ENCODE measurements around the gene CIDEC. TPM values are rescaled to one million over a fixed set of nuclear protein-coding genes. Genes with fewer than 3 reads are reported as not detected.

The CIDEC gene
- total RNA-seq (ENCODE audit: low replicate concordance), result 0.60 and 1.6 TPM in 2 replicates
- long read RNA-seq, partial matches to known transcripts, result 1 of 5 reads
- long read RNA-seq, other reads (novel, unspliced or antisense), result 0 of 5 reads

GRCh38 chr3:9879830-9880549 is at the start of gene CIDEC:
CIDEC (minus strand) TSS chr3:9880253; CDS start chr3:9878486, 1,767 bp downstream.
- Mint-ChIP-seq H3K36me3 (no peaks in the 10 kb centered on the region), H3K4me1 (ENCODE audit: unreplicated experiment) (peaks cover 8% of the 10 kb centered on the region), H3K27ac (peak within 1 kb of the TSS; percentile 55), H3K27me3 (peaks cover 3% of the 10 kb centered on the region), H3K4me3 (no peak within 1 kb of the TSS), H3K9me3 (no peaks in the 10 kb centered on the region)
- no peak for TF ChIP-seq CTCF (conservative IDR thresholded peaks at IDR 0.05)
- no peak for DNase-seq (ENCODE audit: extremely low spot score, unreplicated experiment)

GRCh38 chr3:9928158-9928557 is 48.1 kb upstream of the CIDEC start:
- DNase-seq (ENCODE audit: extremely low spot score, unreplicated experiment), result no peak
- Mint-ChIP-seq H3K9me3 (no peaks in the 10 kb centered on the region), H3K36me3 (peaks cover 9% of the 10 kb centered on the region), H3K27ac (no peak overlapping the region), H3K27me3 (no peaks in the 10 kb centered on the region), H3K4me3 (no peak overlapping the region), H3K4me1 (ENCODE audit: unreplicated experiment) (no peaks in the 10 kb centered on the region)
- peak; percentile 13 for TF ChIP-seq CTCF (conservative IDR thresholded peaks at IDR 0.05)

- Mint-ChIP-seq H3K4me3 (no peak overlapping the region), H3K27me3 (no peaks in the 10 kb centered on the region), H3K4me1 (ENCODE audit: unreplicated experiment) (peaks cover 11% of the 10 kb centered on the region), H3K36me3 (no peaks in the 10 kb centered on the region), H3K9me3 (no peaks in the 10 kb centered on the region), H3K27ac (no peak overlapping the region)
- DNase-seq (ENCODE audit: extremely low spot score, unreplicated experiment), result no peak
- no peak for TF ChIP-seq CTCF (conservative IDR thresholded peaks at IDR 0.05)
Observed at GRCh38 chr3:9918261-9919038, 38.4 kb upstream of the CIDEC start.

- DNase-seq (ENCODE audit: extremely low spot score, unreplicated experiment), result no peak
- TF ChIP-seq CTCF (conservative IDR thresholded peaks at IDR 0.05), result no peak
- H3K4me3 Mint-ChIP-seq, result no peak overlapping the region
Observed at GRCh38 chr3:9917820-9918219, 37.8 kb upstream of the CIDEC start.

GRCh38 chr3:9916734-9917680 is 37.0 kb upstream of the CIDEC start, which contains the start of gene IL17RC:
IL17RC (plus strand) TSS chr3:9917098; CDS start chr3:9917316, 218 bp downstream.
- Mint-ChIP-seq H3K9me3 (no peaks in the 10 kb centered on the region), H3K27me3 (no peaks in the 10 kb centered on the region), H3K4me3 (peak within 1 kb of the TSS; percentile 87), H3K4me1 (ENCODE audit: unreplicated experiment) (peaks cover 11% of the 10 kb centered on the region), H3K27ac (peak within 1 kb of the TSS; percentile 83), H3K36me3 (no peaks in the 10 kb centered on the region)
- no peak for TF ChIP-seq CTCF (conservative IDR thresholded peaks at IDR 0.05)
- no peak for DNase-seq (ENCODE audit: extremely low spot score, unreplicated experiment)

More at GRCh38 chr3:9917820-9918219, 37.8 kb upstream of the CIDEC start:
- Mint-ChIP-seq H3K4me1 (ENCODE audit: unreplicated experiment) (peaks cover 11% of the 10 kb centered on the region), H3K36me3 (no peaks in the 10 kb centered on the region), H3K9me3 (no peaks in the 10 kb centered on the region), H3K27me3 (no peaks in the 10 kb centered on the region), H3K27ac (peak overlapping the region; percentile 83)

Data from type B pancreatic cell (in vitro differentiated cells).